Peyer's patch (tissue), 4 donors: ENCODE results near the gene USP32. TPM values are rescaled to one million over a fixed set of nuclear protein-coding genes. Genes with fewer than 3 reads are reported as not detected.
A peak's percentile ranks its signal among the peaks of the same experiment; 100 is the strongest.
"Not testable (repeated sequence)": the region's sequence is repeated elsewhere in the genome, so short reads cannot be mapped to it uniquely, and the experiment has no call there.

Experiments
- DNase-seq, 3 donors: peaks; one replicate each; pipeline ENCODE4 v3.0.0-alpha.2; 2017 to 2019
- H3K27ac ChIP-seq, 4 donors: fragments of 200-600 bp; sonication (generic); one replicate each; pipeline ENCODE4 v1.5.1; 2016 to 2019
- H3K27me3 ChIP-seq, 2 donors: fragments of 200-600 bp; sonication (generic); one replicate each; pipeline ENCODE4 v1.5.1; 2019
- H3K36me3 ChIP-seq, 3 donors: fragments of 200-600 bp; sonication (generic); one replicate each; pipeline ENCODE4 v1.5.1; 2016 to 2019
- H3K4me1 ChIP-seq, 4 donors: fragments of 200-600 bp; sonication (generic); one replicate each; pipeline ENCODE4 v1.5.1; 2016 to 2019
- H3K4me3 ChIP-seq, 4 donors: fragments of 200-600 bp; sonication (generic); 1 replicate in 3 of 4; 2 replicates in 1 of 4; pipeline ENCODE4 v1.5.1; 2016 to 2019; ENCODE audit warnings: mild to moderate bottlenecking in 1 of 4
- H3K9me3 ChIP-seq, 4 donors: fragments of 200-600 bp; sonication (generic); one replicate each; pipeline ENCODE4 v1.5.1; 2016 to 2019; ENCODE audit warnings: mild to moderate bottlenecking in 1 of 4
- CTCF ChIP-seq, 6 experiments: fragments of 450-650 bp in 4 of 6; fragments of 200-600 bp in 2 of 6; sonication (generic) in 1 of 6; IDR thresholded peaks; one replicate each; pipeline ENCODE4 v1.5.1; 2017 to 2019; ENCODE audit warnings: antibody characterized with exemption in 6 of 6, mild to moderate bottlenecking in 3 of 6, moderate library complexity in 1 of 6
- POLR2A ChIP-seq, 2 donors: fragments of 450-650 bp; IDR thresholded peaks; one replicate each; pipeline ENCODE4 v1.5.1; 2017; ENCODE audit warnings: antibody characterized with exemption in 2 of 2, mild to moderate bottlenecking in 2 of 2, moderate library complexity in 2 of 2
- total RNA-seq, 4 donors: library from RNA; depleted of rRNA; stranded (reverse); fragments of >200 nt; gene quantifications; one replicate each; pipeline ENCODE4 v1.1.0, GENCODE V29; 2016

The USP32 gene
- total RNA-seq, 4 donors from 2014 or later, result 31.5 to 52.8 (median 48.6) TPM

GRCh38 chr17:60318830-60319229 is 73.1 kb downstream of the USP32 start:
- Histone ChIP-seq H3K4me1 (peaks cover 0 to 6% (median 1%) of the 10 kb centered on the region in 4 donors), H3K4me3 (no peak overlapping the region), H3K27ac (no peak overlapping the region), H3K36me3 (no peaks in the 10 kb centered on the region), H3K27me3 (no peaks in the 10 kb centered on the region), H3K9me3 (no peaks in the 10 kb centered on the region)
- DNase-seq, result no peak
- no peak for TF ChIP-seq CTCF (IDR thresholded peaks at IDR 0.05)
- TF ChIP-seq POLR2A (IDR thresholded peaks at IDR 0.05), result no peak

GRCh38 chr17:60318326-60318725 is 73.6 kb downstream of the USP32 start:
- H3K36me3 ChIP-seq, result no peaks in the 10 kb centered on the region
- H3K27ac ChIP-seq, result no peak overlapping the region
- TF ChIP-seq POLR2A (IDR thresholded peaks at IDR 0.05) (no peak), CTCF (IDR thresholded peaks at IDR 0.05) (no peak)
- no peaks in the 10 kb centered on the region for H3K9me3 ChIP-seq
- H3K4me3 ChIP-seq, result no peak overlapping the region
- H3K27me3 ChIP-seq, result no peaks in the 10 kb centered on the region
- H3K4me1 ChIP-seq, result peaks cover 0 to 6% (median 1%) of the 10 kb centered on the region in 4 donors
- DNase-seq, result no peak

- H3K27ac ChIP-seq, result no peak overlapping the region
- no peaks in the 10 kb centered on the region for H3K36me3 ChIP-seq
- H3K4me3 ChIP-seq, result no peak overlapping the region
- TF ChIP-seq CTCF (IDR thresholded peaks at IDR 0.05), result peak in 2 of 6 experiments; percentile 26 to 33
- TF ChIP-seq POLR2A (IDR thresholded peaks at IDR 0.05), result no peak
- peaks cover 0 to 2% (median 0%) of the 10 kb centered on the region in 4 donors for H3K4me1 ChIP-seq
- H3K27me3 ChIP-seq, result no peaks in the 10 kb centered on the region
- H3K9me3 ChIP-seq, result no peaks in the 10 kb centered on the region
- no peak for DNase-seq
These were observed 76.3 kb downstream of the USP32 start for GRCh38 chr17:60315650-60316049.

- H3K27me3 ChIP-seq, H3K9me3 ChIP-seq, H3K36me3 ChIP-seq, H3K4me1 ChIP-seq, DNase-seq, H3K4me3 ChIP-seq, H3K27ac ChIP-seq: not testable (repeated sequence)
These were observed 77.0 kb downstream of the USP32 start for GRCh38 chr17:60314900-60315299.

- Histone ChIP-seq H3K27me3 (no peaks in the 10 kb centered on the region), H3K27ac (no peak overlapping the region), H3K4me1 (peaks cover 0 to 2% (median 0%) of the 10 kb centered on the region in 4 donors), H3K4me3 (no peak overlapping the region), H3K36me3 (no peaks in the 10 kb centered on the region), H3K9me3 (no peaks in the 10 kb centered on the region)
- TF ChIP-seq CTCF (IDR thresholded peaks at IDR 0.05) (no peak), POLR2A (IDR thresholded peaks at IDR 0.05) (no peak)
- no peak for DNase-seq
These were observed 77.5 kb downstream of the USP32 start for GRCh38 chr17:60314423-60314822.

GRCh38 chr17:60311936-60312335 is 80.0 kb downstream of the USP32 start:
- Histone ChIP-seq H3K27ac (no peak overlapping the region), H3K4me1 (peaks cover 0 to 2% (median 0%) of the 10 kb centered on the region in 4 donors), H3K27me3 (no peaks in the 10 kb centered on the region), H3K4me3 (no peak overlapping the region), H3K36me3 (no peaks in the 10 kb centered on the region), H3K9me3 (no peaks in the 10 kb centered on the region)
- TF ChIP-seq POLR2A (IDR thresholded peaks at IDR 0.05) (no peak), CTCF (IDR thresholded peaks at IDR 0.05) (no peak)
- DNase-seq, result no peak
